OCI-LY3 (cell line): ENCODE results near the gene MLEC.

Source experiments
- CTCF ChIP-seq: fragments of 200-600, 300-600 bp; sonication (generic); IDR thresholded peaks from 2 replicates; pipeline ENCODE4 v1.5.1; 2014; ENCODE audit warnings: antibody characterized with exemption, low read length, low read depth
- EZH2phosphoT487 ChIP-seq: fragments of 200-600 bp; shearing (Covaris generic); IDR thresholded peaks from 2 replicates; pipeline ENCODE4 v1.6.1; 2018; ENCODE audit warnings: antibody characterized with exemption, mixed run types, low read depth

DNA sequence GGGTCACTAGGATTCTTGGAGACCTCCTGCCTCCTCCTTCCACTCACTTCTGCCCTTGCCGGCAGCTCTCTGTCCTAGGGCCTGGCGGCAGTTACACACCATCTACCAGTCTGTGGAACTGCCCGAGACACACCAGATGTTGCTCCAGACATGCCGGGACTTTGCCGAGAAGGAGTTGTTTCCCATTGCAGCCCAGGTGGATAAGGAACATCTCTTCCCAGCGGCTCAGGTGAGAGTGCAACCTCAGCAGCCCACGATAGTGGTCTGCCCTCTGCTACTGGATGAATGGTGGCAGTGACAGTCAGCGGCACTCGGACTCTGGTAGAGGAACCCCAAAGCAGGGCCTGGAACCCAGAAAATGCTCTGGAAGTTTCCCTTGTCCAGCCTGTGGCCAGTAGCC is 40.0 kb downstream of the MLEC start:
- TF ChIP-seq CTCF (no peak), EZH2phosphoT487 (no peak)
